LNCAP (cell line): Measurements from ENCODE around the gene ARNT2.

ENCODE experiments used
- TF ChIP-seq, protein P1 (sequence below): fragments of 450-650 bp; IDR thresholded peaks from 2 replicates; pipeline ENCODE4 v1.5.1; 2017; ENCODE audit warnings: mild to moderate bottlenecking

ARNT2 gene

DNA sequence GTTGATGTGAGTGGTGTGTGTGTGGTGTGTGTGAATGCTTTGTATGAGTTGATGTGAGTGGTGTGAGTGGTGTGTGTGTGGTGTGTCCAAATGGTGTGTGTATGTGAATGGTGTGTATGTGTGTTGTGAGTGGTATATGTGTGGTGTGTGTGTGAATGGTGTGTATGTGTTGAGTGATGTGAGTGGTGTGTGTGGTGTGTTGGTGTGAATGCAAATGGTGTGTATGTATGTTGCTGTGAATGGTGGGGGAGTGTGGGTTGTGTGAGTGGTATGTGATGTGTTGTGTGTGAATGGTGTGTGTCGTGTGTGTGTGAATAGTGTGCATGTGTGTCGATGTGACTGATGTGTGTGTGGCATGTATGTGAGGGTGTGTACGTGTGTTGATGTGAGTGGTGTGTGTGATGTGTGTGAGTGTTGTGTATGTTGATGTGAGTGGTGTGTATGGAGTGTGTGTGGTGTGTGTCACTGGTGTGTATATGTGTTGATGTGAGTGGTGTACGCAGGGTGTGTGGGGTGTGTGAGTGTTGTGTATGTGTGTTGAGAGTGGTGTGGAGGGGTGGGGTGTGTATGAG lies 40.6 kb downstream of the ARNT2 start:
- TF ChIP-seq, protein P1, sequence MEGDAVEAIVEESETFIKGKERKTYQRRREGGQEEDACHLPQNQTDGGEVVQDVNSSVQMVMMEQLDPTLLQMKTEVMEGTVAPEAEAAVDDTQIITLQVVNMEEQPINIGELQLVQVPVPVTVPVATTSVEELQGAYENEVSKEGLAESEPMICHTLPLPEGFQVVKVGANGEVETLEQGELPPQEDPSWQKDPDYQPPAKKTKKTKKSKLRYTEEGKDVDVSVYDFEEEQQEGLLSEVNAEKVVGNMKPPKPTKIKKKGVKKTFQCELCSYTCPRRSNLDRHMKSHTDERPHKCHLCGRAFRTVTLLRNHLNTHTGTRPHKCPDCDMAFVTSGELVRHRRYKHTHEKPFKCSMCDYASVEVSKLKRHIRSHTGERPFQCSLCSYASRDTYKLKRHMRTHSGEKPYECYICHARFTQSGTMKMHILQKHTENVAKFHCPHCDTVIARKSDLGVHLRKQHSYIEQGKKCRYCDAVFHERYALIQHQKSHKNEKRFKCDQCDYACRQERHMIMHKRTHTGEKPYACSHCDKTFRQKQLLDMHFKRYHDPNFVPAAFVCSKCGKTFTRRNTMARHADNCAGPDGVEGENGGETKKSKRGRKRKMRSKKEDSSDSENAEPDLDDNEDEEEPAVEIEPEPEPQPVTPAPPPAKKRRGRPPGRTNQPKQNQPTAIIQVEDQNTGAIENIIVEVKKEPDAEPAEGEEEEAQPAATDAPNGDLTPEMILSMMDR = no peak

DNA sequence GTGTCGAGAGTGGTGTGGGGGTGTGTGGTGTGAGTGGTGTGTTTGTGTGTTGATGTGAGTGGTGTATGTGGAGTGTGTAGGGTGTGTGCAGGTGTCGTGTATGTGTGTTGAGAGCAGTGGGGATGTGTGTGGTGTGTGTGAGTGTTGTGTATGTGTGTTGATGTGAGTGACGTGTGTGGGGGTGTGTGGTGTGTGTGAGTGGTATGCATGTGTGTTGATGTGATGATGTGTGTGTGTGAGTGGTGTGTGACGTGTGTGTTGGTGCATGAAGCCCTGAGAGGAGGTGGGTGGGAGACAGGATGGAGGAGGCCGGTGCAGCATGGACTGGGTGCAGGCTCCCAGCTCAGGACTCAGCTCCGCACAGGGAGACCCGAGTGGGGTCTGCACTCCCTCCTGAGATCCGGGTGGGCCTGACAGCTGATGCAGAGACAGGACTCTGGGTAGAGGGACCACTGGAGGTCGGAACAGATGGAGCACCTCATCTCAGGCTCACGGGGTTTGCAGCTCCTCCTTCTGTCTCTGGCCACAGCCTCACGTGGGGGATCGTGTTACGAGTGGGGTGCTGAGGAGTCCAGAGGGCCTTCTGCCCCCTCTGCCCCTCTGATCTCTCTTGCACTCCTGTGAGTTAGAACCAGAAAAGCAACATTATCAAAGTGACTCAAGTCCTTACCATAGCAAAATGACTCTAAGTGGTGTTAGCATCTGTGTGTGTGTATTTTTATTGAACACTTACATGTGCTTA lies 41.3 kb downstream of the ARNT2 start:
- TF ChIP-seq, protein P1 = no peak

DNA sequence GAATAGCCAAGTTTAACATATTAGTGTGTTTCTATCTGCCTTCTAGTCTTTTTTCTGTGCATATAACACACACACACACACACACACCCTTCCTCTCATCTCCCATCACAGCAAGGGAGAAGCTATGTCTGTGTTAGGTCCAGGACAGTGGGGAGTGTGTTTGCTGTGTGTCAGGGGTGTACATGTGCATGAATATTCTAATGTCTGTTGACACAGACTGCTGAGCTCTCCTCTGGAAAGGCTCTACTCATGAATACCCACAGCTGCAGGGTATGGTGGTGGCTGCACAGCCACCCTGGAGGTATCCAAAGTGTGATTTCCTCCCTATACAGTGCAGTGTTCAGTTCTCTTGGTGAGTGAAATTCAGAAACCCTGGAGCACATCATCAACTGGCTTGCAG lies 42.9 kb downstream of the ARNT2 start:
- TF ChIP-seq, protein P1 = no peak

DNA sequence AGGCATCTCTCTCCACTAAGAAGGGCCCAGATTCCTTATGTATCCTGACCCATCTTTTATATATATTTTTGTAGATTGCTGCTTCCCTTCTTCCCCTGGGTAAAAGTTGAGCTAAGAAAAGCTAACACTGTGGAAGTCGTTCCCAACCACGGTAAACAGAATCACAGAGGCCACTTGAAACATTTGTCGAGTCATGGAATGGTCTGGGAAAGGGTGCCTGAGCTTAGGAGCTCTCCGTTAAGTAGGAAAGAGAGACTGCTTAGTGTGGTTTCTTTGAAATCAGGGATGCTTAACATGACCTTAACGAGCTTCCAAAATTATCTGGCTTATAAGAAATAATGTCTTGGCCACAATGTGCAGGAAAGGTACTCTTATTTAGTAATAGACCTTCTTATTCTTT lies 45.6 kb downstream of the ARNT2 start:
- TF ChIP-seq, protein P1 = no peak

DNA sequence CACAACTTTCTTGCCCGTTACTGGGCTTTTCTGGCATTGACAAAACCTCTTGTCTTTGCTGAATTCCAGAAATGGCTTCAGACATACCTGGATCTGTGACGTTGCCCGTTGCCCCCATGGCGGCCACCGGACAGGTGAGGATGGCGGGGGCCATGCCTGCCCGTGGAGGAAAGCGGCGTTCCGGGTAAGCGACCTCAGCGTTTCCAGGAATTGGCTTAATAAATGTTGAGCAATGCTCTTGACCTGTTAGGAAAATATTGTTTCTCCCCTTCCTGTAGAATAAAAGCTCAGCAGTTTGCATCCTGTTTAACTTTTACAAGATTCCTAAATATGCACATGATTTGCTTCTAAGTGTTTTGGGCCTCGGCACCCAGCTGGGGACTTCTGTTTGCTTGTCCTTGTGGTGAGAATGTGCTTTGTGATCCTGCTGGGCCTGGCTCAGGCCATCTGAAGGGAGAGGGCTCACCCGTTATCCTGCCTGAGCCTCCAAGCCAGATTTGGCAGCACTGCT lies 46.7 kb downstream of the ARNT2 start:
- TF ChIP-seq, protein P1 = no peak

DNA sequence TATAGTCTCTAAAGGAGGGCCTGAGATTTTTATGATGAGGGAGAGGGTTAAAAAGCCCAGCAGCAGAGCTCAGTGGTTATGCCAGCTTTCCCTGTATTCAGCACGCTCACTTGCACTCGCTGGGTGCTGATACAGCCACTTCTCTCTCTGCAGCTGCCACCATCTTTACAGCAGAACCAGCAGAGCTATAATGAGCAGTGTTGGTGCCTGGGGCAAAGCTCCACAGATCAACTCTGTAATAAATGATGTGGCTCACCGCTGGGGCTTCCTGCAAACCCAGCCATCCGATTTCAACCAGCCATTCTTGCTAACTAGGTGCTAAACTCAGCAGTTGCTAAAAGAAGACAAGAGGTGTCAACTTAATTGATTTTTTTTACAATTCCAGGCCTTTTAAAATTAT lies 48.0 kb downstream of the ARNT2 start:
- TF ChIP-seq, protein P1 = no peak

DNA sequence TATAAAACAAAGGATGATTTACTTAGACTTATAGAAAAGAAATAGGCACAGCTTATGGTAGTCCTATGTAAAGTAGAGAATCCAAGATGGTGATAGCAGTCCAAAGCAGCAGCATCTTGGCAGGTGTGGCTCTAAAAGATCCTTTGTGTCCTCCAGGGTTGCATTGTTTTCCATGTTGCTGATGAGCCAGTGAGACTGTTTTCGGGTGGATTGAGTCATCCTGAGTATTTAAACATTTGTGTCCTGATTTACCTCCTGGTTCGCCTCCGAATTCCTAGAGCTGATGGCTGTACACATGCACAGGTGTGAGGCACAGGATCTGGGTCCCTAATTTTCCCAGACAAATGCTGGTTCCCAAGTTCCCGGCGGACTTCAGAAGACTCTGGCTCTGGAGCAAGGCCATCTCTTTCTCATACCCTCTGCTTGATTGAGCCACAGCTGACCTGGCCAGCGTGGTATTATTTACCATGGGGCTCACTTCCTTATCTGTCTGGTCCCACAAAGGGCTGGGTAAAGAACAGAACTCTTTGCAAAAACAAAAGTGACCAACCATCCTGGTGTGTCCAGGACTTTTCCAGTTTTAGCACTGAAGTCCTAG lies 51.0 kb downstream of the ARNT2 start:
- TF ChIP-seq, protein P1 = no peak
